Thyroid gland (tissue), 4 donors: ENCODE data around the gene COL6A2.

Experiments used
- POLR2A ChIP-seq, 2 donors: fragments of 450-650 bp; IDR thresholded peaks; one replicate each; pipeline ENCODE4 v1.6.1; 2017; ENCODE audit warnings: antibody characterized with exemption in 2 of 2, mild to moderate bottlenecking in 2 of 2, moderate library complexity in 1 of 2
- TF ChIP-seq, protein P1 (sequence below), 6 experiments: fragments of 200-600 bp in 3 of 6; fragments of 450-650 bp in 3 of 6; sonication (generic) in 3 of 6; IDR thresholded peaks; one replicate each; pipeline ENCODE4 v1.5.1; 2016 to 2019; ENCODE audit warnings: antibody characterized with exemption in 6 of 6, mild to moderate bottlenecking in 2 of 6, inconsistent platforms in 1 of 6, moderate library complexity in 1 of 6

DNA sequence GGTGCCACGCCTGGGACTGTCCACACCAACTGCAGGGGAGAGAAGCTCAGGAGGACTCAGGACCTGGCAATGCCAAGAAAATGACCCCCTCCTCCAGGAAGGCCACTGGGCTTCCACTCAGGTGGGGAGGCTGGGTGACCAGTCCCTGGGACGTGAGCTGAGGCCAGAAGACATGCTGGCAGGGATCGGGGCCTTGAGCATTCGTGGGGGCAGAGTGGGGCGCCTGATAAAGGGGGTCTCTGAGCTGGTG, 15.3 kb upstream of the COL6A2 start:
- TF ChIP-seq, protein P1, sequence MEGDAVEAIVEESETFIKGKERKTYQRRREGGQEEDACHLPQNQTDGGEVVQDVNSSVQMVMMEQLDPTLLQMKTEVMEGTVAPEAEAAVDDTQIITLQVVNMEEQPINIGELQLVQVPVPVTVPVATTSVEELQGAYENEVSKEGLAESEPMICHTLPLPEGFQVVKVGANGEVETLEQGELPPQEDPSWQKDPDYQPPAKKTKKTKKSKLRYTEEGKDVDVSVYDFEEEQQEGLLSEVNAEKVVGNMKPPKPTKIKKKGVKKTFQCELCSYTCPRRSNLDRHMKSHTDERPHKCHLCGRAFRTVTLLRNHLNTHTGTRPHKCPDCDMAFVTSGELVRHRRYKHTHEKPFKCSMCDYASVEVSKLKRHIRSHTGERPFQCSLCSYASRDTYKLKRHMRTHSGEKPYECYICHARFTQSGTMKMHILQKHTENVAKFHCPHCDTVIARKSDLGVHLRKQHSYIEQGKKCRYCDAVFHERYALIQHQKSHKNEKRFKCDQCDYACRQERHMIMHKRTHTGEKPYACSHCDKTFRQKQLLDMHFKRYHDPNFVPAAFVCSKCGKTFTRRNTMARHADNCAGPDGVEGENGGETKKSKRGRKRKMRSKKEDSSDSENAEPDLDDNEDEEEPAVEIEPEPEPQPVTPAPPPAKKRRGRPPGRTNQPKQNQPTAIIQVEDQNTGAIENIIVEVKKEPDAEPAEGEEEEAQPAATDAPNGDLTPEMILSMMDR (IDR thresholded peaks at IDR 0.05): no peak
- TF ChIP-seq POLR2A (IDR thresholded peaks at IDR 0.05): no peak
